Thyroid gland (tissue), 4 donors: ENCODE data around the gene WDR7. TPM values are rescaled to one million over a fixed set of nuclear protein-coding genes. Genes with fewer than 3 reads are reported as not detected.
"Not testable (repeated sequence)": the region's sequence is repeated elsewhere in the genome, so short reads cannot be mapped to it uniquely, and the experiment has no call there.

ENCODE experiments used
- DNase-seq, 2 donors: peaks; one replicate each; pipeline ENCODE4 v3.0.0-alpha.2; 2019
- H3K27ac ChIP-seq, 3 donors: fragments of 200-600 bp; sonication (generic); 1 replicate in 2 of 3; 2 replicates in 1 of 3; pipeline ENCODE4 v1.5.1; 2016 to 2019; ENCODE audit warnings: mild to moderate bottlenecking in 1 of 3, moderate library complexity in 1 of 3
- H3K27me3 ChIP-seq: fragments of 200-600 bp; sonication (generic); one replicate; pipeline ENCODE4 v1.5.1; 2019
- H3K36me3 ChIP-seq, 2 donors: fragments of 200-600 bp; sonication (generic); one replicate each; pipeline ENCODE4 v1.5.1; 2016 to 2019
- H3K4me1 ChIP-seq, 2 donors: fragments of 200-600 bp; sonication (generic); one replicate each; pipeline ENCODE4 v1.5.1; 2017 to 2019
- H3K4me3 ChIP-seq, 3 donors: fragments of 200-600 bp; sonication (generic); replicated peaks in 1 of 3; 1 replicate in 2 of 3; 2 replicates in 1 of 3; pipeline ENCODE4 v1.5.1; 2016; ENCODE audit warnings: mild to moderate bottlenecking in 1 of 3
- H3K9me3 ChIP-seq: fragments of 200-600 bp; sonication (generic); one replicate; pipeline ENCODE4 v1.5.1; 2017
- POLR2A ChIP-seq, 2 donors: fragments of 450-650 bp; IDR thresholded peaks; one replicate each; pipeline ENCODE4 v1.6.1; 2017; ENCODE audit warnings: antibody characterized with exemption in 2 of 2, mild to moderate bottlenecking in 2 of 2, moderate library complexity in 1 of 2
- WGBS, 2 donors: methylation state at CpG; one replicate each; pipeline ENCODE4 v1.1.5; 2017; 5-methylcytosine and 5-hydroxymethylcytosine counted together
- intact Hi-C: fragments of 100-400 bp; cut with DNase I; formaldehyde crosslinking; loops from one replicate; pipeline ENCODE4 v1.15.1; 2023
- total RNA-seq, 4 donors: library from RNA; depleted of rRNA; stranded (reverse); fragments of >200 nt; gene quantifications; one replicate each; pipeline ENCODE4 v1.2.3, GENCODE V29; 2016
- TF ChIP-seq, protein P1 (sequence below), 6 experiments: fragments of 200-600 bp in 3 of 6; fragments of 450-650 bp in 3 of 6; sonication (generic) in 3 of 6; IDR thresholded peaks; one replicate each; pipeline ENCODE4 v1.5.1; 2016 to 2019; ENCODE audit warnings: antibody characterized with exemption in 6 of 6, mild to moderate bottlenecking in 2 of 6, inconsistent platforms in 1 of 6, moderate library complexity in 1 of 6

WDR7 gene
- total RNA-seq, 4 donors from 2014 or later = 42.0 to 88.8 (median 49.6) TPM

- Histone ChIP-seq H3K36me3 (no peaks in the 10 kb centered on the region), H3K4me3 (no peak overlapping the region), H3K27me3 (no peaks in the 10 kb centered on the region), H3K9me3 (no peaks in the 10 kb centered on the region), H3K27ac (no peak overlapping the region), H3K4me1 (peaks cover 0 to 9% of the 10 kb centered on the region in 2 donors)
- no peak for TF ChIP-seq POLR2A (IDR thresholded peaks at IDR 0.05)
- TF ChIP-seq, protein P1, sequence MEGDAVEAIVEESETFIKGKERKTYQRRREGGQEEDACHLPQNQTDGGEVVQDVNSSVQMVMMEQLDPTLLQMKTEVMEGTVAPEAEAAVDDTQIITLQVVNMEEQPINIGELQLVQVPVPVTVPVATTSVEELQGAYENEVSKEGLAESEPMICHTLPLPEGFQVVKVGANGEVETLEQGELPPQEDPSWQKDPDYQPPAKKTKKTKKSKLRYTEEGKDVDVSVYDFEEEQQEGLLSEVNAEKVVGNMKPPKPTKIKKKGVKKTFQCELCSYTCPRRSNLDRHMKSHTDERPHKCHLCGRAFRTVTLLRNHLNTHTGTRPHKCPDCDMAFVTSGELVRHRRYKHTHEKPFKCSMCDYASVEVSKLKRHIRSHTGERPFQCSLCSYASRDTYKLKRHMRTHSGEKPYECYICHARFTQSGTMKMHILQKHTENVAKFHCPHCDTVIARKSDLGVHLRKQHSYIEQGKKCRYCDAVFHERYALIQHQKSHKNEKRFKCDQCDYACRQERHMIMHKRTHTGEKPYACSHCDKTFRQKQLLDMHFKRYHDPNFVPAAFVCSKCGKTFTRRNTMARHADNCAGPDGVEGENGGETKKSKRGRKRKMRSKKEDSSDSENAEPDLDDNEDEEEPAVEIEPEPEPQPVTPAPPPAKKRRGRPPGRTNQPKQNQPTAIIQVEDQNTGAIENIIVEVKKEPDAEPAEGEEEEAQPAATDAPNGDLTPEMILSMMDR (IDR thresholded peaks at IDR 0.05) = no peak
- DNase-seq = no peak
- WGBS, 2 donors = 68 to 76% methylated on average over 4 of the region's 4 CpGs
- intact Hi-C loops = no loop called here
Observed at GRCh38 chr18:56652802-56653201, 1.6 kb downstream of the WDR7 start.

DNA sequence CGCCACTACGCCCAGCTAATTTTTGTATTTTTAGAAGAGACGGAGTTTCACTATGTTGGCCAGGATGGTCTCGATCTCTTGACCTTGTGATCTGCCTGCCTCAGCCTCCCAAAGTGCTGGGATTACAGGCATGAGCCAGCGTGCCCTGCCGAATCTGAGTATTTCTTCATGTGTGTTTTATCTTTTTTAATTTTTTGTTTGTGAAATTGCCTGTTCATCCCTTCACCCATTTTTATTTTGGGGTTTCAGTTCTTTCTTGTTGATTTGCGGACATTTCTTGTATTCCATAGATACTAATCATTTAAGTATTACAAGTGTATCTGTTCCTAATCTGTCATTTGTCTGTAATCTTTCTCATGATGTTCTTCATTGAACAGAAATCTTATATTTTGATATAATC, 3.1 kb downstream of the WDR7 start:
- intact Hi-C loops, H3K4me1 ChIP-seq, H3K27ac ChIP-seq, H3K27me3 ChIP-seq, H3K9me3 ChIP-seq, H3K4me3 ChIP-seq, DNase-seq, H3K36me3 ChIP-seq: not testable (repeated sequence)
- 96 to 97% methylated on average over 7 of the region's 7 CpGs for WGBS, 2 donors

GRCh38 chr18:56658261-56658660, 7.1 kb downstream of the WDR7 start:
- TF ChIP-seq, protein P1 (IDR thresholded peaks at IDR 0.05) = no peak
- TF ChIP-seq POLR2A (IDR thresholded peaks at IDR 0.05) = no peak
- intact Hi-C loops = no loop called here
- no peak overlapping the region for H3K27ac ChIP-seq
- no peaks in the 10 kb centered on the region for H3K4me1 ChIP-seq
- no peak overlapping the region for H3K4me3 ChIP-seq
- 93 to 97% methylated on average over 2 of the region's 2 CpGs for WGBS, 2 donors
- H3K27me3 ChIP-seq = no peaks in the 10 kb centered on the region
- no peaks in the 10 kb centered on the region for H3K36me3 ChIP-seq
- H3K9me3 ChIP-seq = no peaks in the 10 kb centered on the region
- no peak for DNase-seq

- no peak overlapping the region for H3K4me3 ChIP-seq
- TF ChIP-seq, protein P1 (IDR thresholded peaks at IDR 0.05) = no peak
- no peak for TF ChIP-seq POLR2A (IDR thresholded peaks at IDR 0.05)
- DNase-seq = no peak
- no peaks in the 10 kb centered on the region for H3K36me3 ChIP-seq
- intact Hi-C loops = no loop called here
- no peaks in the 10 kb centered on the region for H3K27me3 ChIP-seq
- H3K4me1 ChIP-seq = no peaks in the 10 kb centered on the region
- no peaks in the 10 kb centered on the region for H3K9me3 ChIP-seq
- H3K27ac ChIP-seq = no peak overlapping the region
- 94 to 96% methylated on average over 4 of the region's 4 CpGs for WGBS, 2 donors
Observed at GRCh38 chr18:56659111-56659510, 8.0 kb downstream of the WDR7 start.

DNA sequence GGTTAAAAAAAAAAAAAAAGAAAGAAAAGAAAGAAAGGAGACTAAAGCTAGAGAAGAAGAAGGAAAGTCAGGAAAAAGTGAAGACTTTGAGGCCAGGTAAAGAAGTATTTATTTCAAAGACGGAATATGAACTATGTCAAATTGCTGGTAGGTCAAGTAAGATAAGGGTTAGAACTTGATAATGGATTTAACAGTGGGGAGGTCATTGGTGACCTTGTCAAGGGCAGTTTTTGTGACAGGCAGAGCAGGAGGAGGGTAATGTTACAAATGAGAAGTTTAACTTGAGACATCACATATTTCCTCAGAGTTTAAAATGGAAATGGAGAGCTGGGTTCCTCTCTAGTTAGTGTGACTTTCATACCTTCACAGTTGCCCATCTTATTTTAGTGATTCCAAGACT, 9.5 kb downstream of the WDR7 start:
- no peak for TF ChIP-seq POLR2A (IDR thresholded peaks at IDR 0.05)
- TF ChIP-seq, protein P1 (IDR thresholded peaks at IDR 0.05) = no peak
- no peak overlapping the region for H3K4me3 ChIP-seq
- no peaks in the 10 kb centered on the region for H3K27me3 ChIP-seq
- H3K4me1 ChIP-seq = no peaks in the 10 kb centered on the region
- 95 to 97% methylated on average over 1 of the region's 1 CpG for WGBS, 2 donors
- DNase-seq = no peak
- intact Hi-C loops = no loop called here
- no peaks in the 10 kb centered on the region for H3K36me3 ChIP-seq
- no peak overlapping the region for H3K27ac ChIP-seq
- no peaks in the 10 kb centered on the region for H3K9me3 ChIP-seq
